Stimulated activated CD4-positive, alpha-beta T cell treated with anti-CD3 and anti-CD28 coated beads, TNF-alpha, amount 100 ng/mL, for 4 hours (primary cell): Measurements from ENCODE around the gene PLCB1.
"Not testable (repeated sequence)": the region's sequence is repeated elsewhere in the genome, so short reads cannot be mapped to it uniquely, and the experiment has no call there.

Experiments
- DNase-seq, 3 experiments: peaks; one replicate each; pipeline ENCODE4 v3.0.0-alpha.2; 2020; ENCODE audit warnings: low read depth in 3 of 3

PLCB1 gene

GRCh38 chr20:8156235-8157079, 24.4 kb downstream of the PLCB1 start:
- DNase-seq = no peak

GRCh38 chr20:8159217-8159616, 27.2 kb downstream of the PLCB1 start:
- DNase-seq = not testable (repeated sequence)

GRCh38 chr20:8161264-8162071, 29.4 kb downstream of the PLCB1 start:
- no peak for DNase-seq

- no peak for DNase-seq
These were observed 30.5 kb downstream of the PLCB1 start for GRCh38 chr20:8162610-8163009.

- no peak for DNase-seq
These were observed 31.5 kb downstream of the PLCB1 start for GRCh38 chr20:8163543-8163942.

- DNase-seq = no peak
These were observed 34.7 kb downstream of the PLCB1 start for GRCh38 chr20:8166730-8167129.

GRCh38 chr20:8168785-8169288, 36.8 kb downstream of the PLCB1 start:
- DNase-seq = no peak

- no peak for DNase-seq
These were observed 38.9 kb downstream of the PLCB1 start for GRCh38 chr20:8170921-8171320.

- no peak for DNase-seq
These were observed 40.1 kb downstream of the PLCB1 start for GRCh38 chr20:8172191-8172590.

GRCh38 chr20:8175741-8176675, 43.9 kb downstream of the PLCB1 start:
- DNase-seq = no peak

GRCh38 chr20:8183526-8183925, 51.5 kb downstream of the PLCB1 start:
- no peak for DNase-seq

- no peak for DNase-seq
These were observed 55.7 kb downstream of the PLCB1 start for GRCh38 chr20:8187740-8188139.

- DNase-seq = no peak
These were observed 58.2 kb downstream of the PLCB1 start for GRCh38 chr20:8190043-8190880.

- DNase-seq = no peak
These were observed 62.7 kb downstream of the PLCB1 start for GRCh38 chr20:8194721-8195120.

GRCh38 chr20:8196096-8196495, 64.0 kb downstream of the PLCB1 start:
- DNase-seq = no peak

GRCh38 chr20:8200220-8200619, 68.2 kb downstream of the PLCB1 start:
- no peak for DNase-seq

GRCh38 chr20:8203366-8203765, 71.3 kb downstream of the PLCB1 start:
- no peak for DNase-seq

- no peak for DNase-seq
These were observed 73.9 kb downstream of the PLCB1 start for GRCh38 chr20:8205996-8206395.

GRCh38 chr20:8208226-8208625, 76.2 kb downstream of the PLCB1 start:
- DNase-seq = no peak

- no peak for DNase-seq
These were observed 77.0 kb downstream of the PLCB1 start for GRCh38 chr20:8209061-8209460.

- DNase-seq = no peak
These were observed 78.7 kb downstream of the PLCB1 start for GRCh38 chr20:8210749-8211148.
